KOPT-K1 (cell line): ENCODE data around the gene TCTN3.
"Not testable (repeated sequence)": the region's sequence is repeated elsewhere in the genome, so short reads cannot be mapped to it uniquely, and the experiment has no call there.

ENCODE experiments used
- H3K27ac ChIP-seq: fragments of 200-600 bp; sonication (generic); 2 replicates; pipeline ENCODE4 v1.5.1; 2016; ENCODE audit warnings: antibody characterized with exemption, mild to moderate bottlenecking, low read depth, low read length; ENCODE audit not compliant: poor library complexity, severe bottlenecking
- H3K36me3 ChIP-seq: fragments of 200-600 bp; sonication (generic); 2 replicates; pipeline ENCODE4 v1.5.1; 2017; ENCODE audit warnings: antibody characterized with exemption, mild to moderate bottlenecking, low read length, moderate library complexity; ENCODE audit not compliant: insufficient read depth
- H3K9me3 ChIP-seq: fragments of 200-600 bp; sonication (generic); 2 replicates; pipeline ENCODE4 v1.5.1; 2017; ENCODE audit warnings: antibody characterized with exemption, low read length, mild to moderate bottlenecking; ENCODE audit not compliant: insufficient read depth, poor library complexity, severe bottlenecking

The TCTN3 gene

GRCh38 chr10:95620415-95620814 is 73.3 kb downstream of the TCTN3 start:
- not testable (repeated sequence) for H3K9me3 ChIP-seq, H3K27ac ChIP-seq
- peaks cover 89% of the 10 kb centered on the region for H3K36me3 ChIP-seq

GRCh38 chr10:95618101-95618500 is 75.6 kb downstream of the TCTN3 start:
- peaks cover 89% of the 10 kb centered on the region for H3K36me3 ChIP-seq
- H3K9me3 ChIP-seq: no peaks in the 10 kb centered on the region
- no peak overlapping the region for H3K27ac ChIP-seq

- H3K9me3 ChIP-seq: no peaks in the 10 kb centered on the region
- H3K27ac ChIP-seq: no peak overlapping the region
- H3K36me3 ChIP-seq: peaks cover 91% of the 10 kb centered on the region
Observed at GRCh38 chr10:95616446-95616845, 77.3 kb downstream of the TCTN3 start.
